NCI-H2029 (cell line): ENCODE results near the gene TANGO2.

Experiments used
- DNase-seq: peaks from one replicate; lab custom pipeline; 2025; lab: John Stamatoyannopoulos, UW

Gene TANGO2

GRCh38 chr22:20086101-20086599, 65.2 kb downstream of the TANGO2 start:
- no peak for DNase-seq

- no peak for DNase-seq
These were observed 65.9 kb downstream of the TANGO2 start for GRCh38 chr22:20086763-20087162.

DNA sequence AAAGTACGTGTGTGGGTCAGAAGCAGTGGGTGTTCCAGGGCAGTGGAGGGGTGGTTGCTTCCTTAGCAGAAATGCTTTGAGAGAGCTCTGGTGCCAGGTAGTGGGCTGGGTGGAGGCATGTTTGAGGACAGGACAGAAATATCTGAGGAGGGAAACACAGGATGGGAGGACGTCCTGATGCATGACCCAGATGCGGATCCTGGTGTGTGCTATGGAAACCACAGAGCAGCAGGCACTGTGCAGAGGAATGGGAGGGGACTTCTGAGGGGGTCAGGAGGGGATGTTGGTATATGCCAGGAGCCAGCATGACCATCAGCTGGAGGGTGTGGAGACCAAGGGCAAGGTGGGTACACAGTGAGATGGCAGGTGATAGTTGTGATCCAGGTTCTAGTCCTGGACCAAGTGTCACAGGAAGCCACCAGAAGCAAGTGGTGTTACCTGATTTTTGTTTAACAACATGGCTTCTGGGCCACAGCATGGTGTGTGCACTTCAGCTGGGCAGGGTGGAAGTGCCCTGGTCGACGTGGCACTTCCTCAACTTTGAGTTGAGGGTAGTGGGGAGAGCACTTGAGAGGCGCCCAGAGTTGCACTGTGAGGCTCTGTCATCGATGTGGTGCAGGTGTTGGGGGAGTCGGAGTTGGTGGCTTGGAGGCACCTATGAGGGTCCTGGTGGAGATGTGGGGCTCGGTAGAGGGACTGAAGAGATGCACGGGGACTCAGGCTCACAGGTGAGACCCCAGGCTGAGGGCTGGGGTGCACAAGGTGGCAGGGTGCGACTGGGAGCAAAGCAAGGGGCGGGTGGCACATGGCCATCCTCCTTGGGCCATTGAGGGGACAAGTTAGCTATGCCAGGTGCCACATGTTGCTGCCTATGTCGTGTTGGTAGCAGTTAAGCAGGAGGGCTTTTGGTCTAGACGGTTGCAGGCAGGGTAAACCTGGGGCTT, 66.7 kb downstream of the TANGO2 start:
- DNase-seq: no peak

GRCh38 chr22:20088263-20088648, 67.3 kb downstream of the TANGO2 start:
- DNase-seq: no peak

- no peak for DNase-seq
These were observed 68.5 kb downstream of the TANGO2 start for GRCh38 chr22:20089226-20089976.

DNA sequence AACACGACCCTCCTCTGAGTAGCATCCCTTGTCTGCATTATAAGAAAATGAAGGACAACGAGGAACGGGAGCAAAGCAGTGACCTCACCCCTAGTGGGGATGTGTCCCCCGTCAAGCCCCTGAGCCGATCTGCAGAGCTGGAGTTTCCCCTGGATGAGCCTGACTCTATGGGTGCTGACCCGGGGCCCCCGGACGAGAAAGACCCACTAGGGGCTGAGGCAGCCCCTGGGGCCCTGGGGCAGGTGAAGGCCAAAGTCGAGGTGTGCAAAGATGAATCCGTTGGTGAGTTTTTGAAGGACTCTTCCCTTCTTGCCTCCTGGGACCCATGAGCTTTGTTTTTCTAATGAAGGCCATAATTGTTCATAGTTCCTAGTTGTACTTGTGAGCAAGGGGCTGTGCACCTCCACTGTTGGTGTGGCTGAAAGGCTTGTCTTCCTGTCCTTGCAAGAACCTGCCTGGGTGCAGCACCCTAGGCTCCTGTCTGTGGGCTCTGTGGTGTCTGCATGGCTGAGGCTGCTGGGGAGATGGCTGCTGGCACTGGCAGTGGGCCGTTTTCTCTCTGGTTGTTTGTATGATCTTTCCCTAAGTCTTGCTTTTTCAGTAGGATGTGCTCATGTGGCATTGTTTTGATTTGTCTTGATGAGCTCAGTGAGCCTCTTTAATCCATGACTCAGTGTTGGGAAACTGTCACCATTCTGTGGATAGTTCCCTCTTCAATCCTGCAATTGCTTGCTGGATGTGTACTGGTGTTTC, 69.2 kb downstream of the TANGO2 start:
- no peak for DNase-seq

GRCh38 chr22:20090730-20091240, 69.9 kb downstream of the TANGO2 start:
- DNase-seq: no peak

DNA sequence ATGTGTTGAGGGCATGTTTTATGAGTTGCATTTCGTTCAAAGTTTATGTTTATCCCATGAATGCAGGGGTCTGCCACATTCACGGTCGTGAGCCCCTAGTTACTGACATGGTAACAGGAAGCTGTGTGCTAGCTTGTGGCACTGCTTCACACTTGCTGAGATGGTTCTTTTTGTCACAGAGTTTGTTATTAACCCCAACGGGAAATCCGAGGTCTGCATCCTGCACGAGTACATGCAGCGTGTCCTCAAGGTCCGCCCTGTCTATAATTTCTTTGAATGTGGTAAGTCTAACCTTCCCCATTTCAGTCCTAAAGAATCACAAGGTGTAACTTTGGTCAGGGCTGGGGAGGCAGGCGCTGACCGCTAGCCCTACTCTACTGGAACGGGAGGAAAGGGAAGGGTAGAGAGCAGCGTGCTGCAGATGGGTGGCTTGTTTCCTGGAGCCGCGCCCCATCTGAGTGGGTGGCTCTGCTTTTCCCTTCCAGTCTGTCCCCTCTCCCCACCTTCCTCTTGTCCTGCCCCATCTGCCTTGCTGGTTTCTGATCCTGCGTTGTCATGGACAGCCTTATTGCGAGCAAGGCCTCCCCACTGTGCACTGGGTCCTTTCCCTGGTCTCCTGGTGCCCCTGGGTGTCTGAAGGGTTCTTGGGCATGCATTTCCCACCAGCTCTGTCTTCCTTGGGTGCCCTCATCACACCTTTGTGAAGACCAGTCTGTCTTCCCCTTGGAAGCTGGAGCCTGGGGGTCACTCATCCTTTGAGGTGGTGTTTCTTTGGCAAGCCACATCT, 71.0 kb downstream of the TANGO2 start:
- DNase-seq: no peak

DNA sequence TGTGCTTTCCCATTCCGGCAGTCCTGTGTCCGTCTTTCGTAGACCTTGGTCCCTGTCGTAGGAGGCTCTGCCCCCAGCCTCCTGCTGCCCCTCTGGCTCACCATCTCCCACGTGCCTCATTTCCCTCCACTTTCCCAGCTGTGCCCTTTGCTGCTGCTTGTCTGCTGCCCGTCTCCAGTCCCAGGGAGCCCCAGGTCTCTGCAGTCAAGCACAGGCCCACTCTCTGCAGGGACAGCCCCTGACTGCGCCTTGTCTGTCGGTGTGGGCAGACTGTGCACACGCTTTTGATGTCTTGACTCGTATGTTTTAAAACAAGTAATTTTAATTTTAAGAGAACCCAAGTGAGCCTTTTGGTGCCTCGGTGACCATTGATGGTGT, 71.6 kb downstream of the TANGO2 start:
- DNase-seq: no peak

- DNase-seq: no peak
These were observed 72.7 kb downstream of the TANGO2 start for GRCh38 chr22:20093418-20094196.

- DNase-seq: no peak
These were observed 73.4 kb downstream of the TANGO2 start for GRCh38 chr22:20094197-20094807.

GRCh38 chr22:20095521-20095920, 74.6 kb downstream of the TANGO2 start:
- DNase-seq: no peak

GRCh38 chr22:20096574-20097420, 75.9 kb downstream of the TANGO2 start:
- no peak for DNase-seq

DNA sequence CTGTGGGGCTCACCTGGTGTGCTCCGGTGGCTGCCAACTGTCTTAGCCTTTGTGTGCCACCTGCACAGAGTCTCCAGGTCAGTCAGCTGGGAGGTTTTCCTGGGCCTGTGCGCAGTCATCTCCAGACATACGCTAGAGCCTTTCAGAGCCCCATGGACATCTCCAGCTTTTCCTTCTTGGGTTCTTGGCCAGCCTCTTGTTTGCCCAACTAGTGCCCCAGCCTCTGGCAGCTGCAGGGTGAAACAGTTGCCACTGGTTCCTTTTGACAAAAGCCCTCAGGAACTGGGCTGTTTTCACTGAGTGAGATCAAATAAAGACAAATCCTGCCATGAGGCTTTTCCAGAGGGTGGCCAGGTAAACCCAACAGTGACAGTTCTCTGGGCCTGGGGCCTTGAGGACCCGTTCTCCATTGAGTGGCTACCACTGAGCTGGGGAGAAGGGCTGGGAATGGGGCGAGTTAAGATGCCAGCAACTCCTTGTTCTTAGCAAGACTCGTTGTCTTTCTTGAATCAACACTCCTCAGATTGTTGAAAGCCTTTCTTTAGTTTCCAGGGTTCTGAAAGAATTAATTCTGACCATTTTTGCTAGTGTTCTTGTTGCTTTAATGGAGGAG, 78.3 kb downstream of the TANGO2 start:
- no peak for DNase-seq

DNA sequence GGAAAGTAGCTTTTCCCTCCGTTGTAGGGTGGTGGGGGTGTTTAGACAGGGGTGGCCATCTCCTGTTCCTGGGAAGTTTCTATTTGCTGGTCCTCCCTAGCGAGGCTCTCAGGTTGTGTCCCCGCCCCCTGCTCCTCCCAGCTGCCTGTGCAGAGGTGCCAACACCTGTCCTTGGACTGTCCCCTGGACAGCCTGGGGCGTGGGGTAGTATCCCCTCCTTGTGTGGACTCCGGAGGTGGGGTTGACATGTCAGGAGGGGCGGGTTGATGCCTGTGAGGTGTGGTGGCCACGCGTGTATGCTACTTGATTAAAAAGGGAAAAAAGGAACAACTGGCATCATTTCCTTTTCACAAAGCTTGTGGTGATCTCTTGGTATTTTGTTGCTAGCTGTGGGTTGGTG, 80.7 kb downstream of the TANGO2 start:
- DNase-seq: no peak

- DNase-seq: no peak
These were observed 81.4 kb downstream of the TANGO2 start for GRCh38 chr22:20102203-20102780.

GRCh38 chr22:20105456-20106204, 84.7 kb downstream of the TANGO2 start:
- no peak for DNase-seq
